Ishikawa (cell line): ENCODE results near the gene ABI3.

Experiments
- NFIC ChIP-seq: IDR thresholded peaks from 2 replicates; pipeline ENCODE4 v1.6.1; 2012
- USF1 ChIP-seq: IDR thresholded peaks from 2 replicates; pipeline ENCODE4 v1.6.1; 2012

- TF ChIP-seq NFIC (no peak), USF1 (no peak)
Measured at GRCh38 chr17:49219987-49220386, 9.5 kb downstream of the ABI3 start.
